Muscle layer of duodenum (tissue), 2 donors: ENCODE data around the gene RASGRP4.
"Not testable (repeated sequence)": the region's sequence is repeated elsewhere in the genome, so short reads cannot be mapped to it uniquely, and the experiment has no call there.

Experiments
- H3K27ac ChIP-seq: one replicate; pipeline ENCODE4 v1.7.0; 2013; ENCODE audit warnings: mild to moderate bottlenecking, low read length
- H3K27me3 ChIP-seq: one replicate; pipeline ENCODE4 v1.7.0; 2013; ENCODE audit warnings: low read depth, mild to moderate bottlenecking, control low read depth, low read length
- H3K36me3 ChIP-seq, 2 donors: one replicate each; pipeline ENCODE4 v1.7.0; 2013; ENCODE audit warnings: low read length in 2 of 2, control low read depth in 1 of 2, mild to moderate bottlenecking in 1 of 2; ENCODE audit not compliant: insufficient read depth in 2 of 2, control insufficient read depth in 1 of 2
- H3K4me1 ChIP-seq, 2 donors: one replicate each; pipeline ENCODE4 v1.7.0; 2013; ENCODE audit warnings: low read length in 2 of 2, mild to moderate bottlenecking in 2 of 2, control low read depth in 1 of 2, moderate library complexity in 1 of 2; ENCODE audit not compliant: insufficient read depth in 2 of 2, control insufficient read depth in 1 of 2
- H3K4me3 ChIP-seq, 2 donors: one replicate each; pipeline ENCODE4 v1.7.0; 2013; ENCODE audit warnings: low read length in 2 of 2, low read depth in 1 of 2, mild to moderate bottlenecking in 1 of 2
- H3K9me3 ChIP-seq, 2 donors: one replicate each; pipeline ENCODE4 v1.7.0; 2013; ENCODE audit warnings: low read length in 2 of 2, control low read depth in 1 of 2, mild to moderate bottlenecking in 1 of 2; ENCODE audit not compliant: control insufficient read depth in 1 of 2
- donor health status: healthy.

RASGRP4 gene

DNA sequence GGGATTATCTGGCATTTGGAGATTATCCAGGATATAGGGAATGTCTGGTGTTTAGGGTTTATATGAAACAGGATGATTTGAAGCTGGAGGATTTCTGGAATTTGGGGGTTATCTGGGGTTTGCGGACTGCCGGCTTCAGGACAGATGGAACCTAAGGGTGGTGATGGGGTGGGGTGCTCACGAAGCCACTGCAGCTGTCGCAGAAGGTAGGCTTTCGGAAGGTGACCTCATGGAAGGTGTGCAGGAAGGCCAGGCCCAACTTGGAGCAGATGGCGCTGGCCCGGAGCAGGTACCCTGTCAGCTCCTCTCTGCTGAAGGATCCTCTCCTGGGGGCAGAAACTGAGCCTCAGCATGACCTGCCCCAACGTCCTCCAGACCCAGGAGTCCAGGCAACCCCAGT, 13.5 kb downstream of the RASGRP4 start:
- Histone ChIP-seq H3K27ac (no peak overlapping the region), H3K36me3 (no peaks in the 10 kb centered on the region), H3K27me3 (no peaks in the 10 kb centered on the region), H3K9me3 (no peaks in the 10 kb centered on the region), H3K4me3 (no peak overlapping the region), H3K4me1 (peaks cover 0 to 2% of the 10 kb centered on the region in 2 donors)

DNA sequence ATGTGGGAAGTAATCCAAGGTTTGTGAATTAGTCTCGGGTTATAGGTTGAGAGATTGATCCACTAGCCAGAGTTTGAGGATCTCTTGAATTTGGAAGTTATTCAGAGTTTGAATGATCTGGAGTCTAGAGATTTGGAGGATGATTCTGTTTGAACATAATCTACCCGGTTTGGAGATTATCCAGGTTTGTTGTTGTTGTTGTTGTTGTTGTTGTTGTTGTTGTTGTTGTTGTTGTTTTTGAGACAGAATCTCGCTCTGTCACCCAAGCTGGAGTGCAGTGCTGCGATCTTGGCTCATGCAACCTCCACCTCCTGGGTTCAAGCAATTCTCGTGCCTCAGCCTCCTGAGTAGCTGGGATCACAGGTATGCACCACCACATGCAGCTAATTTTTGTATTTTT, 14.1 kb downstream of the RASGRP4 start:
- not testable (repeated sequence) for H3K27ac ChIP-seq, H3K4me1 ChIP-seq, H3K36me3 ChIP-seq, H3K4me3 ChIP-seq, H3K27me3 ChIP-seq, H3K9me3 ChIP-seq

DNA sequence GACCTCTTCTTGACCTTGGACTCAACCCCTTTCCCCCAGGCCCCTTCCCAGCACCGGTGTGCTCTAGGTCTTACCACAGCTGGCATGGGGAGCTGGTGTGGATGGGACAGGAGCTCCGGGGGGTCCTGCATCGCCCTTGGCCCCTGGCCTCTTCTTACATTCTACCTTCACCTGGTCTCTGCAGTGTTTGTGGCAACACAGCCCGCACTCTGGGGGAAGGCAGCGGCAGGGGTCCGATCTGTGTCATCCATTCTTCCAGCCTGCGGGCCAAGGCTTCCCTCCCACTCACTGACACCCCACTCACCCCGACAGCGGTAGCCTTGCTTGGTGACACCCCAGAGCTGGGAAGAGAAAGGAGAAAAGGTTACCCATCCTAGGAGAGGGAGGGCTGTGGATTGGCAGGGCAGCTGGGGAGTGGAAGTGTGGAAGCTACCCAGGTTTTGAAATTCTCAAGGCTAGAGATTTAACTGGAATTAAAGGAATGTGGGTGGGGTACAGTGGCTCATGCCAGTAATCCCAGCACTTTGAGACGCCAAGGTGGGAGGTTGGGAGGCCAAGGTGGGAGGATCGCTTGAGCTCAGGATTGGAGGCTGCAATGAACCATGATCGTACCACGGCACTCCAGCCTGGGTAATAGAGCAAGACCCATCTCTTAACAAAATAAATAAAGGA, 14.8 kb downstream of the RASGRP4 start:
- peaks cover 7 to 8% of the 10 kb centered on the region in 2 donors for H3K36me3 ChIP-seq
- H3K9me3 ChIP-seq = no peaks in the 10 kb centered on the region
- H3K4me1 ChIP-seq = no peaks in the 10 kb centered on the region
- H3K27me3 ChIP-seq = no peaks in the 10 kb centered on the region
- H3K27ac ChIP-seq = no peak overlapping the region
- no peak overlapping the region for H3K4me3 ChIP-seq

DNA sequence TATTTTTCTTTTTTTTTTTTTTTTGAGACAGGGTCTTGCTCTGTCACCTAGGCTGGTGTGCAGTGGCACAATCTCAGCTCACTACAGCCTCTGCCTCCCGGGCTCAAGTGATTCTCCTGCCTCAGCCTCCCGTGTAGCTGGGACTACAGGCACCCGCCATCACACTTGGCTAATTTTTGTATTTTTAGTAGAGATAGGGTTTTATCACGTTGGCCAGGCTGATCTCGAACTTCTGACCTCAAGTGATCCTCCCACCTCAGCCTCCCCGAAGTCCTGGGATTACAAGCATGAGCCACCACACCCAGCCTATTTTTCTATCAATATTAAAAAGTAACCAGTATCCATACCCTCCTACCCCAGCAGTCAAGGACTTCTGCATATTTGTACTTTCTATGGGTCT, 15.6 kb downstream of the RASGRP4 start:
- not testable (repeated sequence) for H3K27me3 ChIP-seq, H3K4me1 ChIP-seq, H3K27ac ChIP-seq, H3K4me3 ChIP-seq, H3K9me3 ChIP-seq
- H3K36me3 ChIP-seq = peaks cover 8 to 11% of the 10 kb centered on the region in 2 donors

DNA sequence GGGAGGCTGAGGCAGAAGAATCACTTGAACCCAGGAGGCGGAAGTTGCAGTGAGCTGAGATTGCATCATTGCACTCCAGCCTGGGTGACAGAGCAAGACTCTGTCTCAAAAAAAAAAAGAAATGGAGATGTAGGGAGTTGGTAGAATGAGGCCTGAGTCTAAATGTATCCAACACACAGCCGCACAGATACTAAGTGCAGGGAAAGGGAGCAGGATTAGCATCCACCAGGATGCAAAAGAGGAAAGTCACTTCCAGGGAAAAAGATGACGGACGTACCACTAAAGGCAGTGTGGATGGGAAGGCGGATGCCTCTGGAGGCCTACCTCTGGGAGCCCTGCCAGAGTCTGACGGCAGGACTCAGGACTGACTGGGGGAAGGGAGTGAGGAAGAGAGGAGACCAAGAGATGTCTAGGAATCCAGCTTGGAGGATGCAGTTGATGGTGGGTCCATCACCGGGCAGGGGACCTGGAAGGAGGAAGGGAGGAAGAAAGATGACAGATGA, 16.3 kb downstream of the RASGRP4 start:
- Histone ChIP-seq H3K36me3 (peaks cover 13 to 18% of the 10 kb centered on the region in 2 donors), H3K27ac (no peak overlapping the region), H3K9me3 (no peaks in the 10 kb centered on the region), H3K4me1 (no peaks in the 10 kb centered on the region), H3K27me3 (no peaks in the 10 kb centered on the region), H3K4me3 (no peak overlapping the region)

DNA sequence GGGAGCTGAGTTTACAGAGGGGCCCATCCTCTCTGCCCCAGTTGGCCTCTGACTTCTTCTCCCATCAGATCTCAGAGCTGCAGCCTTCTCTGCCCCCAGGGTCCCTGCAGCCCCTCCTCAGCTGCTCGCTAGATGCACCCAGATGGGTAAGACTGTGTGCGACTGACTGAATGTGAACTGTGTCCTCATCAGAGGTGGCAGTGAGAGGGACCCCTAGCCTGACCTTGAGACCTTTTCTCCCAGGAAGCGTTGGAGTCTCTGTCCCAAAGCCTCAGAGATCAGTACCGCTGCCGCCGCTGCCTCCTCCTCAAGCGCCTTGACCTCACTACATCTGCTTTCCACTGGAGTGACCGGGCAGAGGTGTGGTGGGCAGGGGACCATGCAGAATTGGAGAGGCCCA, 20.7 kb downstream of the RASGRP4 start:
- Histone ChIP-seq H3K27ac (no peak overlapping the region), H3K9me3 (no peaks in the 10 kb centered on the region), H3K36me3 (peaks cover 13 to 19% of the 10 kb centered on the region in 2 donors), H3K4me3 (no peak overlapping the region), H3K4me1 (no peaks in the 10 kb centered on the region), H3K27me3 (peaks cover 1% of the 10 kb centered on the region)

DNA sequence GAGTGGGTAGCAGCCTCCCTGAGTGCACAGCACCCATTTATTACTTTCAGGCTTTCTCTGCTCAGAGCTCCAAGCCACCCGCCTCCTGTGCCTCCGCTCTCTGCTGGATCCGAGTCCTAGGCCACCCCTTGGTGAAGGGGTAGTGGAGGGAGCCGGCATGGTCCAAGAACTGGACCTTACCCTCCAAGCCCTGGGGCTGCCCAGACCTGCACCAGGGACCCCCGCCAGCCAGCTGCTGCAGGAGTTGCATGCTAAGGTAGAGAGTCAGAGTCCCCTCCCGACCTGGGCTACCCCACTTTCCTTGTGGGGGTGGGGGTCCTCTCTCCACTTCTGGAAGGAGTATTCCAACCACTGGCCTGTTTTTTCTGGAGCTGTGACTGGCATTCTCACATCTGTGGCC, 21.2 kb downstream of the RASGRP4 start:
- no peak overlapping the region for H3K27ac ChIP-seq
- peaks cover 13 to 19% of the 10 kb centered on the region in 2 donors for H3K36me3 ChIP-seq
- H3K4me3 ChIP-seq = no peak overlapping the region

DNA sequence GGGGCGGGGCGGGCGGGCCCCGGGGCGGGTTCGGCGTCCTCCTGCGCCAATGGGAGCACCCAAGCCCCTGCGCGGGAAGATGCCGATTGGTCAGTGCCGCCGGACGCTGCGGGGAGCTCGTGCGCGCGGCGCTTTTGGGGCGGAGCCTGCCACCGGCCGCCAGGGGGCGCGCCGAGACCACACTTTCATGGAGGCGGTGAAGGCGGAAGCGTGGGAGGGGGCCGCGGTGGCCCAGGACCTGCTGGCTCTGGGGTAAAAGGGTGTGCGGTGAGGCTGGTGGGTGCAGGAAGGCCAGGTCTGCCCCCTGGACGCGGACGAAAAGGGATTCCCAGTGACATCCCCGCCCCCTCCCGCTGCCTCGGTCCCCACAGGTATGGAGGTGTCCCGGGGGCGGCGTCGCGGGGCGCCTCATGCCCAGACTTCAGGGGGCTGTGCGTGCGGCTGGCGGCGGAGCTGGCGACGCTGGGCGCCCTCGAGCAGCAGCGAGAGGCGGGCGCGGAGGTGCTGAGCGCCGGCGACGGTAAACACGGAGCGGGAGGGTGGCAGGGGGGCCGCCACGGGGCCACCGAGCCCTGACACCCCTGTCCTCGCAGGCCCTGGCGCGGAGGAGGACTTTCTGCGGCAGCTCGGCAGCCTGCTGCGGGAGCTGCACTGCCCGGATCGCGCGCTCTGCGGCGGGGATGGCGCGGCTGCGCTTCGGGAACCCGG, 22.9 kb downstream of the RASGRP4 start, which contains the start of gene FAM98C:
TSS of gene FAM98C (plus strand) at position 127 of the 708 bp plus-strand sequence. CDS start at position 188, 61 bp downstream.
- H3K4me1 ChIP-seq = no peaks in the 10 kb centered on the region
- no peaks in the 10 kb centered on the region for H3K9me3 ChIP-seq
- peak within 1 kb of the TSS; percentile 60 to 99 for H3K4me3 ChIP-seq
- H3K27me3 ChIP-seq = peaks cover 7% of the 10 kb centered on the region
- H3K27ac ChIP-seq = no peak within 1 kb of the TSS
- peaks cover 13 to 19% of the 10 kb centered on the region in 2 donors for H3K36me3 ChIP-seq

More for the DNA sequence above, 21.2 kb downstream of the RASGRP4 start:
- Histone ChIP-seq H3K9me3 (no peaks in the 10 kb centered on the region), H3K4me1 (no peaks in the 10 kb centered on the region), H3K27me3 (peaks cover 6% of the 10 kb centered on the region)

DNA sequence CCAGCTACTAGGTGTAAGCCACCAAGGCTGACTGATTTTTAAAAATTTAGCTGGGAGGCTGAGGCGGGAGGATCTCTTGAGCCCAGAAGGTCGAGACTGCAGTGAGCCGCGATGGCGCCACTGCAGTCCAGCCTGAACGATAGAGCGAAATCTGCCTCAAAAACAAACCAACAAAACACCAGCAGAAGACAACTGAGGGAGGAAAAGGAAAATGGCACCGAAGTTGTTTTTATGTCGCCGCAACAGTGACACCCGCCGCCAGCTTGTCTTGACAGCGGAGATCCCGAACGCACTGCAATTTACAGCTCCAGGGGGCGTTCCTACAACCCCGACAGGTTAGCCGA, 23.4 kb downstream of the RASGRP4 start:
- no peaks in the 10 kb centered on the region for H3K4me1 ChIP-seq
- peak overlapping the region; percentile 60 to 99 for H3K4me3 ChIP-seq
- no peak overlapping the region for H3K27ac ChIP-seq
- peaks cover 13 to 19% of the 10 kb centered on the region in 2 donors for H3K36me3 ChIP-seq
- H3K27me3 ChIP-seq = peaks cover 9% of the 10 kb centered on the region
- no peaks in the 10 kb centered on the region for H3K9me3 ChIP-seq

DNA sequence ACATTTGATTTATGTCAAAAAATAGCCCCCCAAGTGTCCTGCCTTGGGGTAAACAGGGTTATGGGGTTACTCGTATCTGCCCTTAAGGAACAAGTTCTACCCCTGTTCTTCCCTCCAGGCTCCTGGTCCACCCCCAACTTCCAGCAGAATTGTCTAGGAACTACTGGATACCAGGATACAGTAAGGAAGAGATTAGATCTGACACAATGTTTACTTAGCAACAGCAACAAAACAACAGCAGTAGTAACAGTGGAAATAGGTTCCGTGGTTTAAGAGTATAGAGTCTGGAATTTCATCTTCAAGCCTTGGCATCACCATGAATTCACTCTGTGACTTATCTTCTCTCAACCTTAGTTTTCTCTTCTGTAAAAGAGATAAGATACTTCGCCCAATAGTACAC, 24.9 kb downstream of the RASGRP4 start:
- Histone ChIP-seq H3K4me1 (no peaks in the 10 kb centered on the region), H3K4me3 (no peak overlapping the region), H3K27ac (no peak overlapping the region), H3K9me3 (no peaks in the 10 kb centered on the region), H3K27me3 (peaks cover 12% of the 10 kb centered on the region), H3K36me3 (peaks cover 6 to 10% of the 10 kb centered on the region in 2 donors)

DNA sequence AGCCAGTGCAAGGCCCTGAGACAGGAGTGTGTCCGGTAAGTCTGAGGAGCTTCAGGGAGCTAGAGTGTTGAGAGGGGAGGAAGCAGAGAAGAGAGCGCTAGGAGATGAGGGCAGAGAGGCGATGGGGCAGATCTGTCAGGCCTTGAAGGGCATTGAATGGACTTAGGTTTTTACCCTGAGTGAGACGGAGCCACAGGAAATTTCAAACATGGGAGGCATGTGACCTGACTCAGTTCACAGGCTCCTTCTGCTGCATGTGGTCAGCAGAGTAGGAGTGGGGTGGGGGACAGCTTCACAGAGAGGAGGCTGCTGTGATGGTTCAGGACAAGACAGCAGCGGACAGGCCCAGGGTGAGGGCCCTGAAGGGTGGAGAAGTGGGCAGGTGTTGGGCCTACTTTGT, 25.7 kb downstream of the RASGRP4 start:
- Histone ChIP-seq H3K36me3 (peaks cover 4 to 8% of the 10 kb centered on the region in 2 donors), H3K4me3 (no peak overlapping the region), H3K27me3 (peaks cover 12% of the 10 kb centered on the region), H3K9me3 (no peaks in the 10 kb centered on the region), H3K27ac (no peak overlapping the region), H3K4me1 (no peaks in the 10 kb centered on the region)
